Testis (tissue), 3 donors: ENCODE data around the gene HPCA. TPM values are rescaled to one million over a fixed set of nuclear protein-coding genes. Genes with fewer than 3 reads are reported as not detected.
A peak's percentile ranks its signal among the peaks of the same experiment; 100 is the strongest.

Source experiments
- DNase-seq: peaks from one replicate; pipeline ENCODE4 v3.0.0-alpha.2; 2019
- H3K27ac ChIP-seq, 2 donors: fragments of 200-600 bp; sonication (generic); one replicate each; pipeline ENCODE4 v1.5.1; 2019
- H3K27me3 ChIP-seq: fragments of 200-600 bp; sonication (generic); one replicate; pipeline ENCODE4 v1.5.1; 2019
- H3K36me3 ChIP-seq: fragments of 200-600 bp; sonication (generic); one replicate; pipeline ENCODE4 v1.5.1; 2017; ENCODE audit warnings: low read depth; ENCODE audit errors: missing control alignments
- H3K4me1 ChIP-seq: fragments of 200-600 bp; sonication (generic); one replicate; pipeline ENCODE4 v1.5.1; 2019
- H3K4me3 ChIP-seq, 2 donors: fragments of 200-600 bp; sonication (generic); one replicate each; pipeline ENCODE4 v1.5.1; 2017 to 2019
- H3K9me3 ChIP-seq: fragments of 200-600 bp; sonication (generic); one replicate; pipeline ENCODE4 v1.5.1; 2017
- POLR2A ChIP-seq: fragments of 450-650 bp; IDR thresholded peaks from one replicate; pipeline ENCODE4 v1.6.1; 2017; ENCODE audit warnings: antibody characterized with exemption, mild to moderate bottlenecking, moderate library complexity
- WGBS, 2 donors: methylation state at CpG; one replicate each; pipeline ENCODE4 v1.1.5; 2018; 5-methylcytosine and 5-hydroxymethylcytosine counted together
- intact Hi-C: fragments of 100-400 bp; cut with DNase I; formaldehyde crosslinking; loops from one replicate; pipeline ENCODE4 v1.15.1; 2023; ENCODE audit warnings: low total_unique reads
- polyA plus RNA-seq: library from polyadenylated mRNA; stranded (reverse); fragments of 350-450 nt; fragmentation: Illumina TruSeq; extraction: RNeasy Lipid Tissue Mini Kit (QIAGEN cat#74804); gene quantifications from one replicate; pipeline ENCODE4 v1.2.3, GENCODE V29; 2014; ENCODE audit warnings: low read depth, low replicate concordance; ENCODE audit not compliant: insufficient read depth
- total RNA-seq, 2 donors: library from RNA; depleted of rRNA; stranded (reverse); fragments of >200 nt; gene quantifications; one replicate each; pipeline ENCODE4 v1.2.3, GENCODE V29; 2016
- TF ChIP-seq, protein P1 (sequence below), 3 experiments: fragments of 450-650 bp in 2 of 3; fragments of 200-600 bp in 1 of 3; sonication (generic) in 1 of 3; IDR thresholded peaks; one replicate each; pipeline ENCODE4 v1.5.1; 2016 to 2019; ENCODE audit warnings: antibody characterized with exemption in 3 of 3, mild to moderate bottlenecking in 2 of 3, moderate library complexity in 1 of 3

The HPCA gene
- total and polyA plus RNA-seq, 3 donors from 2014 or later = 1.7 to 8.8 (median 6.1) TPM

GRCh38 chr1:32898056-32898455 lies 11.8 kb downstream of the HPCA start:
- peaks cover 11% of the 10 kb centered on the region for H3K4me1 ChIP-seq
- intact Hi-C loops = no loop called here
- H3K36me3 ChIP-seq = no peaks in the 10 kb centered on the region
- H3K4me3 ChIP-seq = no peak overlapping the region
- no peaks in the 10 kb centered on the region for H3K9me3 ChIP-seq
- H3K27ac ChIP-seq = no peak overlapping the region
- 95 to 96% methylated on average over 3 to 9 of the region's 9 CpGs for WGBS, 2 donors
- TF ChIP-seq POLR2A = no peak
- TF ChIP-seq, protein P1, sequence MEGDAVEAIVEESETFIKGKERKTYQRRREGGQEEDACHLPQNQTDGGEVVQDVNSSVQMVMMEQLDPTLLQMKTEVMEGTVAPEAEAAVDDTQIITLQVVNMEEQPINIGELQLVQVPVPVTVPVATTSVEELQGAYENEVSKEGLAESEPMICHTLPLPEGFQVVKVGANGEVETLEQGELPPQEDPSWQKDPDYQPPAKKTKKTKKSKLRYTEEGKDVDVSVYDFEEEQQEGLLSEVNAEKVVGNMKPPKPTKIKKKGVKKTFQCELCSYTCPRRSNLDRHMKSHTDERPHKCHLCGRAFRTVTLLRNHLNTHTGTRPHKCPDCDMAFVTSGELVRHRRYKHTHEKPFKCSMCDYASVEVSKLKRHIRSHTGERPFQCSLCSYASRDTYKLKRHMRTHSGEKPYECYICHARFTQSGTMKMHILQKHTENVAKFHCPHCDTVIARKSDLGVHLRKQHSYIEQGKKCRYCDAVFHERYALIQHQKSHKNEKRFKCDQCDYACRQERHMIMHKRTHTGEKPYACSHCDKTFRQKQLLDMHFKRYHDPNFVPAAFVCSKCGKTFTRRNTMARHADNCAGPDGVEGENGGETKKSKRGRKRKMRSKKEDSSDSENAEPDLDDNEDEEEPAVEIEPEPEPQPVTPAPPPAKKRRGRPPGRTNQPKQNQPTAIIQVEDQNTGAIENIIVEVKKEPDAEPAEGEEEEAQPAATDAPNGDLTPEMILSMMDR (IDR thresholded peaks at IDR 0.05) = no peak
- no peak for DNase-seq
- H3K27me3 ChIP-seq = no peaks in the 10 kb centered on the region

- Histone ChIP-seq H3K27ac (no peak overlapping the region), H3K9me3 (no peaks in the 10 kb centered on the region), H3K36me3 (no peaks in the 10 kb centered on the region), H3K4me3 (no peak overlapping the region), H3K27me3 (no peaks in the 10 kb centered on the region), H3K4me1 (peaks cover 4% of the 10 kb centered on the region)
- intact Hi-C loops = no loop called here
- WGBS, 2 donors = 95 to 100% methylated on average over 3 of the region's 3 CpGs
- DNase-seq = no peak
- TF ChIP-seq POLR2A = no peak
- TF ChIP-seq, protein P1 (IDR thresholded peaks at IDR 0.05) = no peak
These were observed 12.7 kb downstream of the HPCA start for GRCh38 chr1:32898958-32899357.

DNA sequence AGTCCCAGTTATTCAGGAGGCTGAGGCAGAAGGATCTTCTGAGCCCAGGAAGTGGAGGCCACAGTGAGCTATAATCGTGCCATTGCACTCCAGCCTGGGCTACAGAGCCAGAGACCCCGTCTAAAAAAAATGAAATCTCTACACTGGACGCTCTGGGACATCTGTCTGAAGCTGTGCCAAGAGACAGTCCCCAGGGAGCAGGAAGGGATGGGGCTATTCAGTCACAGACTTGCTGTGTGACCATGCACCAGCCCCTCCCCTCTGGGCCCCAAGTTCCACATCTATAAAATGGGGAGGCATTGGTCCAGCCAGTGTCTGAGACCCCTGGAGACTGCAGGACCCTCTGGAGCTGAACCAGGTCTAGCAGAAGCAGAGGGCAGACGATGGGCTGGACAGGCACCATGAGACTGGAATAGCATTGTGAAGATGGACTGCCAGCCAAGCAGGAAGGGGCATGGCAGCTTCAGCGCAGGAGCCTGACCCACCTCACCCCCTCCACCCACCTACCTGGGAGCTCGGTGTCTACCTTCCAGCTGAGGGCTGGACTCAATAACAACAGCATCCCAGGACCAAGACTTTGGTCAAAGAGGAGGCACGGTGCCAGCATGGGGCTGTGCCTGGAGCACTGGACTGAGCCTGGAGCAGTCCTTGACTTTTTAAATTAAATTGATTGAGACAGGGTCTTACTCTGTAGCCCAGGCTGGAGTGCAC lies 13.4 kb downstream of the HPCA start:
- H3K27ac ChIP-seq = no peak overlapping the region
- no peaks in the 10 kb centered on the region for H3K9me3 ChIP-seq
- intact Hi-C loops = no loop called here
- DNase-seq = no peak
- WGBS, 2 donors = 78 to 82% methylated on average over 6 to 7 of the region's 7 CpGs
- no peak overlapping the region for H3K4me3 ChIP-seq
- no peaks in the 10 kb centered on the region for H3K36me3 ChIP-seq
- H3K4me1 ChIP-seq = peaks cover 4% of the 10 kb centered on the region
- no peak for TF ChIP-seq POLR2A
- TF ChIP-seq, protein P1 (IDR thresholded peaks at IDR 0.05) = no peak
- no peaks in the 10 kb centered on the region for H3K27me3 ChIP-seq

DNA sequence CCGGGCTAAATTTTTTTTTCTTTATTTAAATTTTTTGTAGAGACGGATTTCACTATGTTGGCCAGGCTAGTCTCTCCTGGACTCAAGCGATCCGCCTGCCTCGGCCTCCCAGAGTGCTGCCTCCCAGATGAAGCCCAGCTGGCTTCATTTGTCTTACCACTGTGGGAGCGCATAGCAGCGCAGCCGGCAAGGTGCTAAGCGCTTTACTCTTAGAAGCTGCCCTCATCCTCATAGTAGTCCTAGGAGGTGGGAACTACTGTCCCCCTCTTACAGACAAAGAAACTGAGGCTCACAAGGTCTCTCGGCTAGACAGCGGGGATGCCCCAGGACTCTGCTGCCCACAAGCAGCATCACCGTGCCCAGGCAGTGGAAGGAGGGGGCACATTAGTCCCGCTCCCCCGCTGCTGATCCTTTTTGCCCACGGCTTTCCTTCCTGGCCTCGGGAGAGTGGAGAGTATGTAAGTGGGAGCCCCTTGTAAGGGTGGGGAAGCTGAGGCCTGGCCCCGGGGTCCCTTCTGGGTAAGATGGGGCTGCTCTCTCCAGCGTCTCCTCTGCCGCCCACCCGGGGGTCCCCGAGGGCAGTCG lies 14.2 kb downstream of the HPCA start:
- WGBS, 2 donors = 32 to 54% methylated on average over 12 to 21 of the region's 22 CpGs
- no peaks in the 10 kb centered on the region for H3K36me3 ChIP-seq
- no peaks in the 10 kb centered on the region for H3K27me3 ChIP-seq
- intact Hi-C loops = no loop called here
- peaks cover 4% of the 10 kb centered on the region for H3K4me1 ChIP-seq
- H3K9me3 ChIP-seq = no peaks in the 10 kb centered on the region
- TF ChIP-seq, protein P1 (IDR thresholded peaks at IDR 0.05) = no peak
- no peak for TF ChIP-seq POLR2A
- DNase-seq = no peak
- H3K4me3 ChIP-seq = peak overlapping the region; percentile 59 to 64
- peak overlapping the region in 1 of 2 donors; percentile 18 for H3K27ac ChIP-seq
